ENCODE results near the gene PRKAB1.
A peak's percentile ranks its signal among the peaks of the same experiment; 100 is the strongest.
"Not testable (repeated sequence)": the region's sequence is repeated elsewhere in the genome, so short reads cannot be mapped to it uniquely, and the experiment has no call there.

PRKAB1 gene

GRCh38 chr12:119667577-119668323 lies at the start of gene PRKAB1:
Gene PRKAB1, plus strand, starts transcription at chr12:119668133. Its CDS starts 112 bp downstream, at chr12:119668245.
- in situ Hi-C loops (cut with MboI; ENCODE audit: low pct_unique_long_range_greater_than_20kb, low sequenced_read_pairs) = no loop called here
- peak; percentile 98 for DNase-seq

GRCh38 chr12:119618328-119618896 lies 49.5 kb upstream of the PRKAB1 start:
- in situ Hi-C loops (cut with MboI; ENCODE audit: low pct_unique_long_range_greater_than_20kb, low sequenced_read_pairs); DNase-seq: not testable (repeated sequence)

GRCh38 chr12:119620490-119620889 lies 47.4 kb upstream of the PRKAB1 start:
- in situ Hi-C loops (cut with MboI; ENCODE audit: low pct_unique_long_range_greater_than_20kb, low sequenced_read_pairs) = no loop called here
- DNase-seq = no peak

GRCh38 chr12:119621878-119622277 lies 46.1 kb upstream of the PRKAB1 start:
- in situ Hi-C loops (cut with MboI; ENCODE audit: low pct_unique_long_range_greater_than_20kb, low sequenced_read_pairs) = no loop called here
- DNase-seq = no peak

- peak; percentile 4 for DNase-seq
- in situ Hi-C loops (cut with MboI; ENCODE audit: low pct_unique_long_range_greater_than_20kb, low sequenced_read_pairs) = no loop called here
Measured at GRCh38 chr12:119624966-119625365, 43.0 kb upstream of the PRKAB1 start.

- no peak for DNase-seq
- in situ Hi-C loops (cut with MboI; ENCODE audit: low pct_unique_long_range_greater_than_20kb, low sequenced_read_pairs) = no loop called here
Measured at GRCh38 chr12:119627019-119627643, 40.8 kb upstream of the PRKAB1 start.

GRCh38 chr12:119627686-119628085 lies 40.2 kb upstream of the PRKAB1 start:
- in situ Hi-C loops (cut with MboI; ENCODE audit: low pct_unique_long_range_greater_than_20kb, low sequenced_read_pairs) = no loop called here
- DNase-seq = no peak

GRCh38 chr12:119630223-119630780 lies 37.6 kb upstream of the PRKAB1 start:
- no peak for DNase-seq
- in situ Hi-C loops (cut with MboI; ENCODE audit: low pct_unique_long_range_greater_than_20kb, low sequenced_read_pairs) = no loop called here

- in situ Hi-C loops (cut with MboI; ENCODE audit: low pct_unique_long_range_greater_than_20kb, low sequenced_read_pairs) = no loop called here
- no peak for DNase-seq
Measured at GRCh38 chr12:119630962-119631550, 36.9 kb upstream of the PRKAB1 start.

GRCh38 chr12:119631930-119632678 lies 35.8 kb upstream of the PRKAB1 start:
- in situ Hi-C loops (cut with MboI; ENCODE audit: low pct_unique_long_range_greater_than_20kb, low sequenced_read_pairs) = no loop called here
- no peak for DNase-seq

- in situ Hi-C loops (cut with MboI; ENCODE audit: low pct_unique_long_range_greater_than_20kb, low sequenced_read_pairs) = no loop called here
- DNase-seq = no peak
Measured at GRCh38 chr12:119634743-119635142, 33.2 kb upstream of the PRKAB1 start.

GRCh38 chr12:119642986-119643385 lies 24.9 kb upstream of the PRKAB1 start:
- no peak for DNase-seq
- in situ Hi-C loops (cut with MboI; ENCODE audit: low pct_unique_long_range_greater_than_20kb, low sequenced_read_pairs) = no loop called here

GRCh38 chr12:119644930-119645329 lies 23.0 kb upstream of the PRKAB1 start:
- in situ Hi-C loops (cut with MboI; ENCODE audit: low pct_unique_long_range_greater_than_20kb, low sequenced_read_pairs) = no loop called here
- DNase-seq = no peak

- in situ Hi-C loops (cut with MboI; ENCODE audit: low pct_unique_long_range_greater_than_20kb, low sequenced_read_pairs) = no loop called here
- no peak for DNase-seq
Measured at GRCh38 chr12:119645535-119646059, 22.3 kb upstream of the PRKAB1 start.

GRCh38 chr12:119649202-119649808 lies 18.6 kb upstream of the PRKAB1 start:
- in situ Hi-C loops (cut with MboI; ENCODE audit: low pct_unique_long_range_greater_than_20kb, low sequenced_read_pairs) = no loop called here
- peak; percentile 15 for DNase-seq

- no peak for DNase-seq
- in situ Hi-C loops (cut with MboI; ENCODE audit: low pct_unique_long_range_greater_than_20kb, low sequenced_read_pairs) = no loop called here
Measured at GRCh38 chr12:119652665-119653064, 15.3 kb upstream of the PRKAB1 start.

GRCh38 chr12:119657001-119657400 lies 10.9 kb upstream of the PRKAB1 start:
- DNase-seq; in situ Hi-C loops (cut with MboI; ENCODE audit: low pct_unique_long_range_greater_than_20kb, low sequenced_read_pairs): not testable (repeated sequence)

- DNase-seq; in situ Hi-C loops (cut with MboI; ENCODE audit: low pct_unique_long_range_greater_than_20kb, low sequenced_read_pairs): not testable (repeated sequence)
Measured at GRCh38 chr12:119658166-119658565, 9.8 kb upstream of the PRKAB1 start.
